Lung (tissue), 12 donors: ENCODE measurements around the gene DKK3. TPM values are rescaled to one million over a fixed set of nuclear protein-coding genes. Genes with fewer than 3 reads are reported as not detected.
A peak's percentile ranks its signal among the peaks of the same experiment; 100 is the strongest.

Experiments
- ATAC-seq: fragments of 200-7000 bp; cut with Tn5 transposase; one replicate; pipeline ENCODE4 v1.9.1; 2020; ENCODE audit warnings: moderate number of reproducible peaks; ENCODE audit not compliant: insufficient read depth, low FRiP score
- DNase-seq, 3 donors: peaks; one replicate each; pipeline ENCODE4 v3.0.0-alpha.2; 2013 to 2017
- H3K27ac ChIP-seq, 2 donors: one replicate each; pipeline ENCODE4 v1.5.1; 2013; ENCODE audit warnings: mild to moderate bottlenecking in 2 of 2, moderate library complexity in 2 of 2, control low read depth in 1 of 2, inconsistent platforms in 1 of 2, low read depth in 1 of 2, low read length in 1 of 2
- H3K27me3 ChIP-seq, 3 donors: one replicate each; pipeline ENCODE4 v1.5.1; 2013; ENCODE audit warnings: low read length in 2 of 3; ENCODE audit not compliant: control insufficient read depth in 3 of 3, insufficient read depth in 3 of 3
- H3K36me3 ChIP-seq, 4 donors: one replicate each; pipeline ENCODE4 v1.5.1; 2013; ENCODE audit warnings: low read length in 4 of 4, mild to moderate bottlenecking in 1 of 4, moderate library complexity in 1 of 4; ENCODE audit not compliant: control insufficient read depth in 4 of 4, insufficient read depth in 4 of 4
- H3K4me1 ChIP-seq, 5 donors: one replicate each; pipeline ENCODE4 v1.5.1; 2013; ENCODE audit warnings: low read length in 5 of 5, mild to moderate bottlenecking in 2 of 5, moderate library complexity in 1 of 5; ENCODE audit not compliant: control insufficient read depth in 5 of 5, insufficient read depth in 5 of 5
- H3K4me3 ChIP-seq: one replicate; pipeline ENCODE4 v1.5.1; 2013; ENCODE audit warnings: mild to moderate bottlenecking, control low read depth, moderate library complexity
- H3K9ac ChIP-seq, 2 donors: one replicate each; pipeline ENCODE4 v1.5.1; 2013; ENCODE audit warnings: low read length in 2 of 2, control low read depth in 1 of 2; ENCODE audit not compliant: insufficient read depth in 1 of 2
- H3K9me3 ChIP-seq, 4 donors: one replicate each; pipeline ENCODE4 v1.5.1; 2013; ENCODE audit warnings: low read length in 3 of 4, mild to moderate bottlenecking in 1 of 4, moderate library complexity in 1 of 4; ENCODE audit not compliant: control insufficient read depth in 4 of 4, insufficient read depth in 3 of 4
- CTCF ChIP-seq: IDR thresholded peaks from 2 replicates; pipeline ENCODE4 v1.5.1; 2012; ENCODE audit warnings: mild to moderate bottlenecking; ENCODE audit errors: control extremely low read depth, extremely low read depth
- WGBS, 2 donors: extraction: QIAGEN DNeasy Blood & Tissue Kit; methylation state at CpG; one replicate each; pipeline ENCODE4 v1.1.7; 2013; 5-methylcytosine and 5-hydroxymethylcytosine counted together
- polyA plus RNA-seq, 2 donors: library from polyadenylated mRNA; stranded (reverse); fragments of 200-250 nt; gene quantifications; one replicate each; pipeline ENCODE4 v1.2.1, GENCODE V29; 2013
- total RNA-seq, 2 donors: library from RNA; depleted of rRNA in 1 of 2; stranded (reverse); fragments of >200 nt in 1 of 2; gene quantifications; one replicate each; pipeline ENCODE4 v1.2.1, GENCODE V29; 2014 to 2021
- donor health status: control.
- donor health status: control.
- donor health status: Bipolar disorder and iron deficiency.
- donor health status: healthy.
- donor health status: DM: yes; HTN: yes; CAD: no.

DKK3 gene
- total and polyA plus RNA-seq, 4 donors = 45.3 to 121 (median 94.5) TPM

- DNase-seq (no peak), ATAC-seq (no peak)
- H3K27ac ChIP-seq = no peak overlapping the region
- H3K9ac ChIP-seq = no peak overlapping the region
- H3K4me3 ChIP-seq = no peak overlapping the region
- peaks cover 0 to 18% (median 6%) of the 10 kb centered on the region in 5 donors for H3K4me1 ChIP-seq
- 79 to 80% methylated on average over 8 of the region's 8 CpGs for WGBS, 2 donors
- H3K36me3 ChIP-seq = peaks cover 0 to 29% (median 13%) of the 10 kb centered on the region in 4 donors
- no peak for TF ChIP-seq CTCF
- H3K9me3 ChIP-seq = no peaks in the 10 kb centered on the region
- H3K27me3 ChIP-seq = no peaks in the 10 kb centered on the region
Observed at GRCh38 chr11:11989774-11990744, 18.4 kb downstream of the DKK3 start.

- ATAC-seq = no peak
- no peak for DNase-seq
- peak overlapping the region in 1 of 2 donors; percentile 67 for H3K27ac ChIP-seq
- no peaks in the 10 kb centered on the region for H3K9me3 ChIP-seq
- peaks cover 0 to 26% (median 10%) of the 10 kb centered on the region in 4 donors for H3K36me3 ChIP-seq
- peaks cover 0 to 22% (median 6%) of the 10 kb centered on the region in 5 donors for H3K4me1 ChIP-seq
- H3K9ac ChIP-seq = no peak overlapping the region
- no peak for TF ChIP-seq CTCF
- H3K4me3 ChIP-seq = no peak overlapping the region
- 84 to 96% methylated on average over 4 to 5 of the region's 5 CpGs for WGBS, 2 donors
- no peaks in the 10 kb centered on the region for H3K27me3 ChIP-seq
Observed at GRCh38 chr11:11988681-11989261, 19.7 kb downstream of the DKK3 start.

- TF ChIP-seq CTCF = no peak
- WGBS, 2 donors = 59 to 82% methylated on average over 7 of the region's 7 CpGs
- Histone ChIP-seq H3K27ac (peak overlapping the region in 1 of 2 donors; percentile 67), H3K27me3 (no peaks in the 10 kb centered on the region), H3K36me3 (peaks cover 0 to 32% (median 10%) of the 10 kb centered on the region in 4 donors), H3K4me3 (no peak overlapping the region), H3K9ac (no peak overlapping the region), H3K9me3 (no peaks in the 10 kb centered on the region), H3K4me1 (peaks cover 0 to 22% (median 6%) of the 10 kb centered on the region in 5 donors)
- DNase-seq (no peak), ATAC-seq (no peak)
Observed at GRCh38 chr11:11988099-11988651, 20.3 kb downstream of the DKK3 start.
